ENCODE measurements around the gene GNG13. TPM values are rescaled to one million over a fixed set of nuclear protein-coding genes. Genes with fewer than 3 reads are reported as not detected.

The GNG13 gene, protein sequence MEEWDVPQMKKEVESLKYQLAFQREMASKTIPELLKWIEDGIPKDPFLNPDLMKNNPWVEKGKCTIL
- total RNA-seq (2014; rRNA removed; shearing (Covaris generic); ENCODE audit: low replicate concordance), result not detected in 2 replicates

DNA sequence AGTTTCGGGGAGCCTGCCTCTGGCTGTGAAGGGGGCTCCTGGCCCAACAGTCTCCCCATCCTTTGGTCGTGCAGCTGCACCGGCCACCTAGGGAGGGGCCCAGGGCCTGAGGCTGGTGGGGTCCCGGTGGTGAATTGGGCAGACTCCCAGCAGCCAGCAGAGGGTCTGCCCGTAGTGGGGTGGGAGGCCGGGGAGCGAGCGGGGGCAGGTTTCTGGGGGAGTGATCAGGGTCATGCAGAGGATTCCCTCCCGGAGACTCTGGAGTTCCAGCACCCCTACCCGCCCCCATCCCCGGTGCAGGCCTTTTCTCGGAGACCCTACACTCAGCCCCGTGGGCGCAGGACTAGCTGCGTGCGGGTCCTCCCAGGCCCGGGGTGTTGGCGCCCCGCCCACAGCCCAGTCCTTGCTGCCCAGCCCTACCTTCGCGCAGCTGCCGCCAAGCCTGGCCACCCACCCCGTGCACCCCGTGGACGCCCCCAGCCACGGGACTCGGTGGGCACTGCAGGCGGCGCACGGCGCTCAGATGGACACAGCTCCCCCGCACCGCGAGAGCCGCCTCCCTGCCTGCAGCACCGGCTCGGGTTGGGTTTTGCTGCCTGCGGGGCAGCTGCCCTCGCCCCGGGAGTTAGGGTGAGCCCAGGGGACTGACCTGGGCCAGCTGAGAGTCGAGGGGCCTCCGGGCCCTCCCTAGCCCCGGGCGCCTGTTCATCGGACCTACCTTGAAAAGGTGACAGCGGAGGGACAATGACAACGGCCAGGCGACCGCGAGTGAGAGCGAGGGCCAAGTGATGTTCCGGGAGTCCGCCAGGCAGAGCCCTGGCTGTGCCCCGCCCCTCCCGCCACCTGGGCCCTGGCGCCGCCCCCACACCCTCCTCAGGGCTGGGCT, at the start of gene GNG13:
GNG13 (minus strand) TSS at position 787 of the 886 bp plus-strand sequence. CDS start 1,657 bp downstream, outside the sequence.
- no peak within 1 kb of the TSS for H3K4me3 ChIP-seq
- no peak for DNase-seq
- H3K27me3 ChIP-seq, result peaks cover 20% of the 10 kb centered on the region
- H3K36me3 ChIP-seq, result peaks cover 12% of the 10 kb centered on the region
- H3K9me3 ChIP-seq, result no peaks in the 10 kb centered on the region

DNA sequence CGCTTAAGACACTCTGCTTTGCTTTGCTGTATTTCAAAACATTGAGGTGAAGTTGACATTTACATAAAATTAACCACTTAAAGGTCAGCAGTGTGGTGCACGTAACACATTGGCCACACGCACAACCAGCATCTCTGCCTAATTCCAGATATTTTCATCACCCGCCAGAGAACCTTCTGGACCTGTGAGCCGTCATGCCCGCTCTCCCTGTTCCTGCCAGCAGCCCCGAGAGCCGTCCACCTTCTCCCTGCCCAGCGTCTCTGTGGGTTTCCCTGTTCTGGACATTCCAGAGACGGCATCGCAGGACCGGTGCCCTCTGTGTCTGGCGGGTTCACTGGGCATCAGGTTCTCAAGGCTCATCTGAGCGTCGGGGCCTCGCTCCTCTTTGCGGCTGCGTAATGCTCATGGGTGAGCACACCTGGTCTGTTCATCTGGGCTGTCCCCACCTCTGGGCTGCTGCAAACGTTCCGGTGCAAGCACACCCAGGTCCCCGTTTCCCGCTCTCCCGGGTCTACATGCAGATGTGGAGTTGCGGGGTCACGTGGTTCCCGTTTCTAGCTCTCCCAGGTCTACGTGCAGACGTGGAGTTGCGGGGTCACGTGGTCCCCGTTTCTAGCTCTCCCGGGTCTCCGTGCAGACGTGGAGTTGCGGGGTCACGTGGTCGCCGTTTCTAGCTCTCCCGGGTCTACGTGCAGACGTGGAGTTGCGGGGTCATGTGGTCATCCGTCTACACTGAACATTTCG, 48.1 kb upstream of the GNG13 start:
- peaks cover 11% of the 10 kb centered on the region for H3K9me3 ChIP-seq
- no peak for DNase-seq
- no peaks in the 10 kb centered on the region for H3K36me3 ChIP-seq
- H3K27me3 ChIP-seq, result peaks cover 14% of the 10 kb centered on the region
- no peak overlapping the region for H3K4me3 ChIP-seq

DNA sequence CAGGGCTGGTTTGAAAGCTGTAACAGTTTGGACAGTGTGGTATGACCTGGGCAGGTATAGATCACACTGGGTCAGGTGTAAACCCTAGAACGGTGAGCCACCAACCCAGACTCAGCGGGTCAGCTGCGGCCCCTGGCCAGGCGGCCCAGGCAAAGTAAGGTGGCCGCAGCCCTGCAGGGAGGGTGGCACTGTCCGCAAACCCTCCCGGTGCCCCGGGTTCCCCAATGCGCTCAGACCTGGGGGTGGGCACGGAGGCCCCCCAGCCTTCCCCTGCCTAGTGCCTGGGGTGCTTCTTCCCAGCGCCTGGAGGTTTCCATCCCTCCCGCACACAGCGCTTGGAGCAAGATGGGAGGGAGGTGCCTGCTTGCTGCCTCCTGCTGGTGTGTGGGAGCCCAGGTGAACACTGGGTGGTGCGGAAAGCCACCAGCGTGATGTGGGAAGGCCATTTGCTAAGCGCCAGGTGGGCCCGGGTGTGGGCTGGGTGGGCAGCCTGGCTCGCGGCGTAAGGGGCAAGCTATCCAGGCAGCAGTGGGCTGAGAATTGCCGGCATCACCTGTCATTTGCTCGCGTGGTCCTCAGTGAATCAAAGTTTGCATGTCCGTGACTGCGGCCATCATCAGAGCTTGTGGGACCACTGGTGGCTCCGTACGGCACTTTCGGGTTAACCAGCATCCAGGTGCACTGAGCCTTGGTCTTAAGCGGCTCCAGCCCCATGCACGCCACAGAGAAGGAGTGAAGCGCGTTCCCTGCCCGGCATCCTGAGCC, 47.3 kb upstream of the GNG13 start:
- H3K4me3 ChIP-seq, result no peak overlapping the region
- peaks cover 11% of the 10 kb centered on the region for H3K9me3 ChIP-seq
- H3K27me3 ChIP-seq, result peaks cover 14% of the 10 kb centered on the region
- no peaks in the 10 kb centered on the region for H3K36me3 ChIP-seq
- no peak for DNase-seq

DNA sequence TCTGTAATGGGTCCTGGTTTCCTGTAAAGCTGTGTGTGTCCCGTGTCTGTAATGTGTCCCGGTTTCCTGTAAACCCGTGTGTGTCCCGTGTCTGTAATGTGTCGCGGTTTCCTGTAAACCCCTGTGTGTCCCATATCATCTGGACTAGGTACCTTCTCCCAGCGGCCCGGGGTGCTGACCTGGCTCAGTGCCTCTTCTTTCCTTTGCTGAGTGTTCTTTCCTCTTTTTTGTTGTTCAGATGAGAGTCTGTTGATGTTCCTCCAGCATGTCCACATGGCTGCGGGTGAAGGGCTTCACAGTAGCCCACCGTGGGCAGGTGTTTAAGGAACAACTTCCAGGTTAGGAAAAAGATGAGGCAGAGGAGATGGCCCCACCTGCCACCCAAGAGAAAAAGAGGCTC, 46.6 kb upstream of the GNG13 start:
- no peaks in the 10 kb centered on the region for H3K36me3 ChIP-seq
- no peak overlapping the region for H3K4me3 ChIP-seq
- DNase-seq, result no peak
- peaks cover 11% of the 10 kb centered on the region for H3K9me3 ChIP-seq
- peaks cover 14% of the 10 kb centered on the region for H3K27me3 ChIP-seq

DNA sequence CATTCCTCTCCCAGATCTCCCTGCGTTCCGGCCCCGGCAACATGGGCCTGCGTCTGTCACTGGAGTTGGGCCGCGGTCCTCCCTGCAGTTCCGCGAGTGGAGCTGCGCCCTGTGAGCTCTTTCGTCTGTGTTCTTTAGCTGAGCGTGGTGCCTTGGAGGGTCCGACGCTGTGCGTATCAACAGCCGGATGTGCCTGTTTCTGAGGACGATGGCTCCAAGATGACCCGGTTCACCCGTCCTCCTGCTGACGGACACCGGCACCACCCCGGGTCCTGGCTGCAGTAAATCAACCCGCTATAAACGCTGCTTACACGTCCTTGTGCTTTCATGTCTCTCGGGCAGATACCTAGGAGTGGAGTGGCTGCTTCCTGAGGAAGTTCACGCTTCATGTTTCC, 44.8 kb upstream of the GNG13 start:
- H3K4me3 ChIP-seq, result no peak overlapping the region
- peaks cover 5% of the 10 kb centered on the region; the same call in 1 of the 2 replicates for H3K9me3 ChIP-seq
- DNase-seq, result no peak

DNA sequence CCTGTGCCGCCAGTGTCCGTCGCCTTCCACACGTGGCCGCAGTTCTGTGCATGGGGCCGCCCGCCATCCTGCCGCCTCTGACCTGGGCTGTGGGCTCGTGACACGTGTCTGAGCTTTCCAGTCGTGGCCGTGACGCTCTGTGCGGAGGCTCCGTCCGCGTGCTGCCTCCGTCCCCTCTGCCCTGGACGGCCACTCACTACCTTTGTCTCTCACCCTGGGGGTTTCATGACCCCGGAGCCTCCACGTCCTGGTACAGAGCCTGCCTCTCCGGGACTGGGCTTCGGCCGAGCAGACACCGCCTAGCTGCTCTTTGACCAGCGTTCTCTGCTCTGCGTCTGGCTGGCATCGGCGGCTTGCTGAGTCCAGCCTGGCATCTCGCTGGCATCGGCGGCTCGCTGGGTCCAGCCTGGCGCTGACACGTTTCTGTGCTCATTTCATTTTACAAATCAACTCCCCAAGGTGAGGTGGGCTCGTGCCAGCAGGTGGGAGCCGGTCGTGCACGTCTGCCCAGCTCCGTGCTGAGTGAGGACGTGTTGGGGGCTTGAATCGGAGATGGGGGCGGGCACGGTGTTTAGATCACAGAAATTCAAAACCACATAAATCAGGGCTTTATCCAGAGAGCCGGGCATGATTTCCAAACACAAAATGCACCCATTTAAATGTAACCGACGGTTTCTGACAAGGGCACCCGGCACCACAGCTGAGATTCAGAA, 44.3 kb upstream of the GNG13 start:
- Histone ChIP-seq H3K27me3 (peaks cover 14% of the 10 kb centered on the region), H3K36me3 (no peaks in the 10 kb centered on the region), H3K4me3 (no peak overlapping the region), H3K9me3 (peaks cover 1% of the 10 kb centered on the region; the same call in 1 of the 2 replicates)
- no peak for DNase-seq

More for the DNA sequence above, 44.8 kb upstream of the GNG13 start:
- Histone ChIP-seq H3K27me3 (peaks cover 14% of the 10 kb centered on the region), H3K36me3 (no peaks in the 10 kb centered on the region)

DNA sequence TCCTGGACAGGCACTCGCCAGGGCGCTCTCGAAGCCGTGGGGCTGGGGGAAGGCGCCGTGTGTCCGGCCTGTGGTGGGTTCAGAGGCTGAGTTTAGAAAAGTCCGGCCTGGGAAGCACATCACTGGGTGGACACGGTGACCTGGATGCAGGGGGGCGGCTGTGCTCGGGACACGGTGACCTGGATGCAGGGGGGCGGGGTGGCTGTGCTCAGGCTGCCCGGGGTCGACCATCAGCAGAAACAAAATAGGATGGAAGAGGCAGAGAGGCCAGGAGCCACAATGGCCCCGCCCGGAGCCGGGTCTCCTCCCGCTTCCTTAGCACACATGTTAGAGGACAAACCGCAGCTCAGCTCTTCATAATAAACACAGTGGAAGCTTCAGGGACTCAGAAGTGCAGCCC, 43.2 kb upstream of the GNG13 start:
- H3K27me3 ChIP-seq, result peaks cover 14% of the 10 kb centered on the region
- H3K36me3 ChIP-seq, result no peaks in the 10 kb centered on the region
- no peaks in the 10 kb centered on the region for H3K9me3 ChIP-seq
- DNase-seq, result no peak
- no peak overlapping the region for H3K4me3 ChIP-seq

DNA sequence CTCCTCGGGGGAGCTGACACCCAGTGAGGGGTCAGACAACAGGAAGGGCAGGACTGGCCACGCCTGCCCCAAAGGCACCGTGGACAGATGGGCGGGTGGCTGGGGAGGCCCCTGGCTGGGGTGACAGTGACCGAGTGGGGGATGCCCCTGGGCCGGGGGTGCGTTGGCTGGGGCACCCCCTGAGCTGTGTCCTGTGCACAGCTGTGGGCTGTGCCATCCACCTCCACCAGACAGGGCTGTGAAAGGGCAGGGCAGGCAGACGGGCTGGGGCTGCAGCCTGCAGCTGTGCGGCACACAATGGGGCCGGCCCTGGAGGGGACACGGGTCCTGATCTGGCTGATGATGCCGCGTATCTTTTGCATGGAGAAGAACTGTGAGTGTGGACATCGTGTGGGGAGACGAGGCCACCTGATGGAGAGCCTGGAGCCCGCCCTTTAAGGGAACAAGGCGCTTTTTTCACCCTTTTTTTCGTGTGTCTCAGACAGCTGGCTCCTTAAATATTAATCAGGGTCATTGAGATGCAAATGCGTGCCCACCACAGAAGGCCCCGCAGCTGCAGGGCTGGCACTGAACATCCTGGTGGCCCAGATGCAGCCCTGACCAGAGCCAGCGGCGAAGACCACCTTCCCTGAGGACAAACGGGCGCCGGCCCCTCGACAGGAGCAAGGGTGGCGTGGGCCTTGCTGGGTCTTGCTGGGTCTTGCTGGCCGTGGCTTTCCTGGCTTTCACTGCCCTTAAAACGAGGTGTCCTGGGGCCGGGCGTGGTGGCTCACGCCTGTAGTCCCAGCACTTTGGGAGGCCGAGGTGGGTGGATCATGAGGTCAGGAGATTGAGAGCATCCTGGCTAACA, 42.4 kb upstream of the GNG13 start:
- no peak for DNase-seq
- peaks cover 14% of the 10 kb centered on the region for H3K27me3 ChIP-seq
- no peaks in the 10 kb centered on the region for H3K9me3 ChIP-seq
- H3K4me3 ChIP-seq, result no peak overlapping the region
- no peaks in the 10 kb centered on the region for H3K36me3 ChIP-seq

DNA sequence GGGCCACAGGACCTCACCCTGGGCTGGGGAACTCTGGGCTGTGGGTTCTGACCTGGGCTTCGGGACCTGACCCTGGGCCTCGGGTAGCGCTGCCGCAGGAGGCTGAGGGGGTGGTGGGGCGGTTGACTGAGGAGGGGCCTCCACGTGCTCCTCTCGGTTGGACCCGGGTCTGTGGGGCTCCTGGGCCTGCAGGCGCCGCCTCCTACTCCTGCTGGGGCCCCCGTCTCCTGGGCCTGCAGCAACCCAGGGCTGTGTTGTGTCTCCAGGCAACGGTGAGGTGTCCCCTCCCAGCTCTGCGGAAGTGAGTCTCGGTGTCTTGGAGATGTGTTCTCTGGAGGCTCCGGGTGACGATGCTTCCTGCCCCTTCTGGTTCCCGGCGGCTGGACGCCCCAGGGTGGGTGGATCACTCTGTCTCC, 41.5 kb upstream of the GNG13 start:
- peaks cover under 1% of the 10 kb centered on the region; the same call in 1 of the 2 replicates for H3K9me3 ChIP-seq
- no peak for DNase-seq
- no peaks in the 10 kb centered on the region for H3K36me3 ChIP-seq
- no peak overlapping the region for H3K4me3 ChIP-seq
- H3K27me3 ChIP-seq, result peaks cover 14% of the 10 kb centered on the region

DNA sequence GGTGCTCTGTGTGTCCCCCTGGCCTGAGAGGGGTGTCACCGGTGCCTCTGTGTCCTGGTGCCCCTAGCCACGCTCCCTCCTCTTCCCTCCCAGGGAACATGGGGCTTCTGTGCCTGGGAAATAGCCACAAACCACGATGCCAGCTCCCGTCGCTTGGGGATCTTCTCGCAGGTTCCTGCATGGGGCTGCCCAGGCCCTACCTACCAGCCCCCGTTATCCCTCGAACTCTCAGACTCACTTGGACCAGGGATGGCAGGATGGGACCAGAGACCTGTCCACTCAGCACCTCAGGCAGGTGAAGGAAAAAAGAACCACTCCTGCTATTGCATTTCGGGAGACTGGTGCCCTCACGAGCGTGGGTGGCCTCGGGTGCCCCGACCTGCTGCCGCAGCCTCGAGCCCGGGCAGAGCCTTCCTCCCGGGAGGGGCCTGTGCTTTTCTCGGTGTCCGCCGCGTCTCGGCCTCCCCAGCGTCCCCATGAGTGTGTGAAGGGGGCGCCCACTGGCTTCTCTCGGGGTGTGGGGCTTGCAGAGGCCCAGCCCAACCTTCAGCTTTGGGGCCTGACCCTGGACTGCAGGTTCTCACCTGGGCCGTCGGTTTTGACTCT, 41.0 kb upstream of the GNG13 start:
- DNase-seq, result no peak
- Histone ChIP-seq H3K36me3 (no peaks in the 10 kb centered on the region), H3K9me3 (peaks cover 6% of the 10 kb centered on the region; the same call in 1 of the 2 replicates), H3K27me3 (peaks cover 14% of the 10 kb centered on the region), H3K4me3 (no peak overlapping the region)

DNA sequence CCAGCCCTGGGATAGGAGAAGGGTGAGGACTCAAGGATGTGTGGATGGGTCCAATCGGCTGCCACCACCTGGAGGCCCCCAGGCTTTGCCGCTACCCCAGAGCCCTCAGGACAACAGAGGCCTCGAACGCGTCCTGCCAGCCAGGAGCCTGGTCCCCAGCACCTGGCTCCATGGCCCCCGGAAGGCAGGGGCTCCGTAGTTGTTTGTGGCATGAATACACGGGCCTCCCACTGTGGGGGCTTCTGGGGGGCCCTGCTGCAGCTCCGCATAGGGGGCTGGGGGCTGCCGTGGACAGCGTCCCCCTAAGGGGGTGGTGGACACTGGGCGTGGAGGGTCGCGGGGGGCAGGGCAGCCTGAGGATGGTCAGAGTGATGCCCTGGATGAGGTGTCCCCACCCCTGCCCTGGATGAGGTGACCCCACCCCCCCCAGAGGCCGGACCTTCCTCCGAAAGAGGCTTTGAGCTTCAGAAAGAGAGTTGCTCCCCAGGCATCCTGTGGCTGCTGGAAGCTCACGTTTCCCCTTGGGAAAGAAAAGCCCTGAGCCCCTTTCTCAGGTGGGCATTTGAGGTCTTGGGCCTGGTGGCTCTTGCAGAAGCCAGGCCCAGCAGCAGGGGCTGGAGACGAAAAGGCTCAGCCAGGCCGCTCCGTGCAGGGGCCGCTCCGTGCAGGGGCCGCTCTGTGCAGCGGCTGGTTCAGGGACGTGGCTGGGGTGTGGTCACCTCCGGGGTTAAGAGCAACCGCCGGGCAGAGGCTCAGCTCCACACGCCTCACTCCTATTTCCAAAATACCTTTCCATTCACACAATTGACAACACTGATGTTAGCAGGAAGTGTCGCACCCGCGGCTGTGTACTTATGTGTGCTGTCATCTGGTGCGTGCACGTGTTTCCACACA, 40.3 kb upstream of the GNG13 start:
- no peaks in the 10 kb centered on the region for H3K36me3 ChIP-seq
- no peak for DNase-seq
- H3K4me3 ChIP-seq, result no peak overlapping the region
- H3K27me3 ChIP-seq, result peaks cover 12% of the 10 kb centered on the region
- H3K9me3 ChIP-seq, result peaks cover 13% of the 10 kb centered on the region

DNA sequence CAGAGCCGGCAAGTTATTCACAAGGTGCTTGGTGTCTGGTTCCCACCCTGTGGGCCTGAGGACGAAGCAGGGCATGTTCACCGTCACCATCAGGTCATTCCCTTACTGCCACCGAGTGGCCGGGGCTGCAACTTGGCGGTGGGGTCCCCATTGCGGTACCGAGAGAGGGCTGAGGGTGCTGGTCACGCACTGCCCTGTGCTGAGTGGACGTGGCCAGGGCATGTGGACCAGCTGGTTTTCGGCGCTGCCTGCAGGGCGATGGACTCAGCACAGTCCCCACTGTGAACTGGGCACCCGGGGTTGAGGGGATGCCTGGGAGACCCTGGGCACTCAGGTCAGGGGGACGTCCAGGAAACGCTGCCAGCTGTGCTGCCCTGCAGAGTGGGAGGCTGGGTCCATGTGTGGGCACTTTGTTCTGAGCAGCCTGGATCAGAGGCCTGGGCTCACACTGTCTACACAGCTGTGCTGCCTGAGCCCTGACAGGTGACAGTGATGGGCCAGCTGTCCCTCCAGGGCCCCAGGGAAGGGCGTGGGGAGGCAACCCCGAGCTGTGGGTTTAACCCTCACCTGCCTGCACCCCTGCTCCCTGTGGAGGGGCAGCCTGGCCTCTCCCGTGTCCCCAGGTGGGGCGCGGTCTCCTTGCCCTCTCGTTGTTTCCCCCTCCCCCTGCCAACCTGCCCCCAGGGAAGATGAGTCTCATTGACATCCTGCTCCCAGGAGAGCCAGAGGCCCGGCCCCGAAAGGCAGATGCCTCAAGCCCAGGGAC, 39.3 kb upstream of the GNG13 start:
- no peak overlapping the region for H3K4me3 ChIP-seq
- no peaks in the 10 kb centered on the region for H3K36me3 ChIP-seq
- peaks cover 4% of the 10 kb centered on the region; the same call in 1 of the 2 replicates for H3K27me3 ChIP-seq
- DNase-seq, result no peak
- H3K9me3 ChIP-seq, result peaks cover 16% of the 10 kb centered on the region

DNA sequence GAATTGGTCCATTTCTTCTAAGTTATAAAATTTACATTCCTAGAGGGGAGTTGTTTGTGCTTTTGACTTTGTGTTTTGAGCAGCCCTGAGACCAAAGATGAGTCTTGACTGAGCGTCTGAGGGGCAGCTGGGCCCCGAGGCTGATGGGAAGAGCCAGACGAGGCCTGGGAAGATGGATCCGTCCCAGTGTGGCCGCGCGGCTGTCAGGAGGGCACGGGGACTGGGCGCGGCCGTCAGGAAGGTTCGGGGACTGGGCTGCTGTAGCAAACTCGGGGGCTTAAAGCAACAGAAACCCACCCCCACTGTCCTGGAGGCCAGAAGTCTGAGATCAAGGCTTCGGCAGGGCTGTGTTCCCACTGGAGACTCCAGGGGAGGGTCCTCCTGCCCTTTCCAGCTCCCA, 38.2 kb upstream of the GNG13 start:
- no peak for DNase-seq

More for the DNA sequence above, 38.2 kb upstream of the GNG13 start:
- Histone ChIP-seq H3K27me3 (peaks cover 2% of the 10 kb centered on the region), H3K9me3 (peaks cover 22% of the 10 kb centered on the region), H3K36me3 (no peaks in the 10 kb centered on the region), H3K4me3 (no peak overlapping the region)
